LNCaP clone FGC (cell line): ENCODE measurements around the gene DUS1L.
A peak's percentile ranks its signal among the peaks of the same experiment; 100 is the strongest.

Source experiments
- DNase-seq: peaks from one replicate; pipeline ENCODE4 v3.0.0-alpha.2; 2011; ENCODE audit warnings: low read depth
- H3K4me3 ChIP-seq: 2 replicates; pipeline ENCODE4 v1.5.1; 2011; ENCODE audit warnings: mild to moderate bottlenecking, low read depth, low read length, control low read depth
- CTCF ChIP-seq: IDR thresholded peaks from 2 replicates; pipeline ENCODE4 v1.5.1; 2012; ENCODE audit warnings: mild to moderate bottlenecking; ENCODE audit not compliant: control insufficient read depth, insufficient read depth; ENCODE audit errors: extremely low read depth

Gene DUS1L

GRCh38 chr17:82021107-82021899 lies 44.3 kb downstream of the DUS1L start:
- TF ChIP-seq CTCF: peak; percentile 95
- DNase-seq: peak; percentile 38
- peak overlapping the region; percentile 97 for H3K4me3 ChIP-seq

GRCh38 chr17:82020572-82021106 lies 45.0 kb downstream of the DUS1L start:
- no peak for TF ChIP-seq CTCF
- H3K4me3 ChIP-seq: no peak overlapping the region; the same call in 1 of the 2 replicates
- no peak for DNase-seq

GRCh38 chr17:82019690-82020571 lies 45.7 kb downstream of the DUS1L start:
- H3K4me3 ChIP-seq: no peak overlapping the region
- DNase-seq: no peak
- TF ChIP-seq CTCF: peak; percentile 84

GRCh38 chr17:82018989-82019689 lies 46.5 kb downstream of the DUS1L start:
- no peak for DNase-seq
- H3K4me3 ChIP-seq: no peak overlapping the region

GRCh38 chr17:82018152-82018988 lies 47.2 kb downstream of the DUS1L start:
- TF ChIP-seq CTCF: no peak
- DNase-seq: no peak
- no peak overlapping the region for H3K4me3 ChIP-seq

More at GRCh38 chr17:82018989-82019689, 46.5 kb downstream of the DUS1L start:
- no peak for TF ChIP-seq CTCF

GRCh38 chr17:82017612-82018151 lies 47.9 kb downstream of the DUS1L start:
- H3K4me3 ChIP-seq: no peak overlapping the region
- DNase-seq: no peak
- no peak for TF ChIP-seq CTCF
